Erythroblast (primary cell): ENCODE measurements around the gene TMEM120B.

ENCODE experiments used
- DNase-seq, 2 experiments: peaks; one replicate each; lab custom pipeline; 2025; lab: John Stamatoyannopoulos, UW
- GATA1 ChIP-seq: IDR thresholded peaks from 2 replicates; pipeline ENCODE4 v1.6.1; 2011; ENCODE audit warnings: low read depth, mild to moderate bottlenecking, control low read depth, low read length, moderate library complexity
- POLR2A ChIP-seq: IDR thresholded peaks from 2 replicates; pipeline ENCODE4 v1.6.1; 2011; ENCODE audit warnings: mild to moderate bottlenecking, low read length

Gene TMEM120B

DNA sequence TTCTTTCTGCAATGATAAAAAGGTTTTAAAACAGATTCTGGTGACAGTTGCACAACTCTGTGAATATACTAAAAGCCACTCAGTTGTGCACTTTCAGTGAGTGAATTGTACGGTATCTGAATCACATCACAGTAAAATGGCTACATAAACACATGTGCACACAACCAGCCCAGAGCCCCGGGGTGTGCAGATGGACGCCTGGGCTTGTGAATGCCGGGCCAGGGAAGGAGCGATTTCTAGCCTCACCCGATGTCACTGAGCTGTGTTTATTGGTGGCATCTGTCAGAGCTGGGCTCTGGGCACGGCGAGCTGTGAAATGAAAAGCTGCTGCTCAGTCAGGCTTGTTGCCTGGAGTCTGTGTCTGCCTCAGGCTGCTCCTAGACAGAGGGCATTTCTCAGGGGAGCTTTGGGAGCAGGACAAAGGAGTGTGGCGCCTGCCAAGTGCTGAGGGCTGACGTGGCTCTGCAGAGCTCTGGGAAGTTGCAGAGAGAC is 55.0 kb downstream of the TMEM120B start:
- no peak for DNase-seq
- no peak for TF ChIP-seq GATA1
- no peak for TF ChIP-seq POLR2A

GRCh38 chr12:121769297-121769830 is 56.8 kb downstream of the TMEM120B start:
- no peak for TF ChIP-seq POLR2A
- no peak for TF ChIP-seq GATA1
- DNase-seq: no peak

- DNase-seq: peak; percentile 73 to 84
- TF ChIP-seq GATA1 (no peak), POLR2A (peak; percentile 19)
Measured at GRCh38 chr12:121769831-121770301, 57.3 kb downstream of the TMEM120B start.

GRCh38 chr12:121770388-121770787 is 57.8 kb downstream of the TMEM120B start:
- TF ChIP-seq GATA1: no peak
- TF ChIP-seq POLR2A: no peak

GRCh38 chr12:121770813-121771625 is 58.5 kb downstream of the TMEM120B start:
- TF ChIP-seq POLR2A (no peak), GATA1 (no peak)
- no peak for DNase-seq

More at GRCh38 chr12:121770388-121770787, 57.8 kb downstream of the TMEM120B start:
- no peak for DNase-seq

GRCh38 chr12:121773011-121773777 is 60.6 kb downstream of the TMEM120B start:
- peak; percentile 84 to 91 for DNase-seq
- TF ChIP-seq GATA1 (no peak), POLR2A (no peak)

DNA sequence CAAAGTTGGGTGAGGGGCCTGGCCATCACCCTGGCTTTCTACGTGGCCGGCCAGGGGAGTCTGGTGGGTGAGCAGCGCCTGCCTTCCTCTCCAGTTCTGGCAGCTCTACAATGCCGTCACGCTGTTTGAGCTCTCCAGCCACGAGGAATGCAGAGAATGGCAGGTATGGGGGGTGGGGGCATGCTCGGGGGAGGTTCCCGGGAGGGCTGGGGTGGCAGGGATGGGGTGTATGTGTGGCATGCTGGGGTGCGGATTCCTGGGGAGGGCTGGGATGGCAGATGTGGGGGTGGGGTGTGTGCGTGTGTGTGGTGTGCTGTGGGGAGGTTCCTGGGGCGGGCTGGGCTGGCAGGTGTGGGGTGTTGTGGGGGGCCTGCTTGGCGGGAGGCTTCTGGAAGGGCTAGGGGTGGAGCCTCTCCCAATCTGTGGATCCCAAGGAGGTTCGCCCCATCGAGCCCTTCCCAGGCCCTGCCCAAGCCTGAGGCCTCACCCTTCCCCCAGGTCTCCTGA is 62.5 kb downstream of the TMEM120B start:
- TF ChIP-seq POLR2A: no peak
- TF ChIP-seq GATA1: no peak
- no peak for DNase-seq

DNA sequence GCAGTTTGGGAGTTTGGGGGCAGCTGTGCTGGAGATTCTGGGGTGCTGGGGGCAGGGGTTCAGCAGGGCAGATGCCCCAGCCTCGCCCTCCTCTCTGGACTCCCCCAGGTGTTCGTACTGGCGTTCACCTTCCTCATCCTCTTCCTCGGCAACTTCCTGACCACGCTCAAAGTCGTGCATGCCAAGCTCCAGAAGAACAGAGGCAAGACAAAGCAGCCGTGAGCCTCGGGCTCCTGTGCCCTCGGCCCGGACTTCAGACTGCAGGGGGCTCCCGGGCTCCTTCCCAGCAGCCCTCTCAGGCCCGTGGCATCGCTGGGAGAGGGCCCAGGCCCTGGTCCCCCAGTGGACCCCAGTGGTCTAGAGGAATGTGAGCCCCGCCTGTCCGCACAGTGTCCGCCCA is 62.9 kb downstream of the TMEM120B start:
- no peak for TF ChIP-seq POLR2A
- TF ChIP-seq GATA1: no peak
- DNase-seq: no peak

GRCh38 chr12:121776190-121777098 is 63.9 kb downstream of the TMEM120B start:
- no peak for TF ChIP-seq POLR2A
- no peak for TF ChIP-seq GATA1
- peak; percentile 78 to 91 for DNase-seq

DNA sequence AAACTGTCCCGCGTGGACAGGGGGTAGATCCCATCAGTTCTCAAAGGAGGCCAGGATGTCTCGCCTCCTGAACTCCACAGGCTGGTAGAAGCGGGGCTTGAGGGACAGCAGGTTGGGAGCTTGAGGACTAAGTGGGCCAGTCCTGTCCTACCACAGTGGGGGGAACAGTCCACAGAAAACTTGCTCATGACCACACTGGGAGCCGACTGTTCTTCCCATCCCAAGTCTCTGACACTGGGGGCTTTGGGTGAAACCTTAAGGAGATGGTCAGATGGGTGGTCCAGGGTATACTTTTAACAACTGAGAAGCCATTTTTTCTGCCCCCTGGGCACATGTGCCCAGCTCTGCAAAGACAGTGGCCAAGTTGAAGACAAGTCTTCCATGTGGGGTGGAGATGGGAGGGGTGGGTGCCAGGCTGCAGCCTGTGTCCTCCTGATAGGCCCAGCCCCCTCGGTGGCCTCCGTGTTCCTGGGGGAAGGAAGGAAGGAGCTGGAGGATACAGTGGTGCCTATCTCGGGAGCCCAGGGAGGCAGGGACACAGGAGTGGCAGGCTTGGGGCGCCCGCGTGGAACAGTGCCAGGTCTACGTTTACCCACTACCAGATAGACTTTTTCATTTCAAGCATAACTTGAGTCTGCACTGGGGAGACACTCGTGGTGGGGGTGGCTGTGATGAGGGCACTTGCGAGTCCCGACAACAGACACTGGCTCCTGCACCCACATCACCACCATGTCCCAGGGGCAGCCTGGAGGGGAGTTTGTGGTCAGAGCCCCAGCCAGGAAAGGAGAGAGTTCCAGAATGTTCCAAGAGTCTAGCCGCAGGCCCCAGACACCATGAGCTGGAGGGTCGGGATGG is 66.2 kb downstream of the TMEM120B start:
- TF ChIP-seq POLR2A: no peak
- TF ChIP-seq GATA1: no peak
- DNase-seq: peak; percentile 45 to 53

- DNase-seq: no peak
- TF ChIP-seq POLR2A: no peak
- no peak for TF ChIP-seq GATA1
Measured at GRCh38 chr12:121779422-121779895, 66.9 kb downstream of the TMEM120B start.

GRCh38 chr12:121780429-121780828 is 67.9 kb downstream of the TMEM120B start:
- no peak for TF ChIP-seq GATA1
- no peak for TF ChIP-seq POLR2A
- DNase-seq: no peak
